Heart right ventricle (tissue), 16 donors: ENCODE data around the gene PLCL2. TPM values are rescaled to one million over a fixed set of nuclear protein-coding genes. Genes with fewer than 3 reads are reported as not detected.

ENCODE experiments used
- ATAC-seq, 8 donors: fragments of 200-7000 bp; cut with Tn5 transposase; one replicate each; pipeline ENCODE4 v1.9.1; 2020; ENCODE audit warnings: mild to moderate bottlenecking in 8 of 8, moderate library complexity in 8 of 8, moderate number of reproducible peaks in 1 of 8
- DNase-seq, 2 donors: peaks; one replicate each; pipeline ENCODE4 v3.0.0-alpha.2; 2020
- H3K27ac ChIP-seq, 10 donors: fragments of 200-600 bp; sonication (generic) in 2 of 10; one replicate each; pipeline versions ENCODE4 v1.5.0 to v1.8.0; 2020 to 2022; ENCODE audit warnings: mild to moderate bottlenecking in 3 of 10
- H3K27me3 ChIP-seq, 7 donors: fragments of 200-600 bp; one replicate each; pipeline ENCODE4 v1.8.0; 2021 to 2022; ENCODE audit warnings: mild to moderate bottlenecking in 2 of 7
- H3K36me3 ChIP-seq, 9 donors: fragments of 200-600 bp; sonication (generic) in 1 of 9; one replicate each; pipeline versions ENCODE4 v1.5.0 to v1.8.0; 2020 to 2022; ENCODE audit warnings: mild to moderate bottlenecking in 2 of 9
- H3K4me1 ChIP-seq, 9 donors: fragments of 200-600 bp; sonication (generic) in 1 of 9; one replicate each; pipeline versions ENCODE4 v1.5.0 to v1.8.0; 2020 to 2022; ENCODE audit warnings: mild to moderate bottlenecking in 4 of 9
- H3K4me3 ChIP-seq, 10 donors: fragments of 200-600 bp; sonication (generic) in 2 of 10; one replicate each; pipeline versions ENCODE4 v1.5.0 to v1.8.0; 2020 to 2022; ENCODE audit warnings: mild to moderate bottlenecking in 7 of 10, moderate library complexity in 2 of 10
- H3K9me3 ChIP-seq, 11 donors: fragments of 200-600 bp in 10 of 11; sonication (generic) in 2 of 11; one replicate each; pipeline versions ENCODE4 v1.5.0 to v1.8.0; 2013 to 2022; ENCODE audit warnings: mild to moderate bottlenecking in 2 of 11, control low read depth in 1 of 11, moderate library complexity in 1 of 11
- WGBS, 2 donors: extraction: QIAGEN DNeasy Blood & Tissue Kit; methylation state at CpG; one replicate each; pipeline ENCODE4 v1.1.7; 2013; ENCODE audit warnings: inconsistent platforms in 1 of 2; 5-methylcytosine and 5-hydroxymethylcytosine counted together
- intact Hi-C, 10 donors: fragments of 100-400 bp; cut with DNase I; formaldehyde crosslinking; loops; one replicate each; pipeline versions ENCODE4 v1.11.1 to v1.14.2; 2022
- polyA plus RNA-seq, 2 donors: library from polyadenylated mRNA; stranded (reverse); fragments of 200-250 nt; gene quantifications; one replicate each; pipeline ENCODE4 v1.2.3, GENCODE V29; 2013
- total RNA-seq, 10 donors: library from RNA; stranded (reverse); fragmentation: NEBNext Ultra II Directional in 3 of 10; extraction: Animal tissue kit (Norgen Biotek cat#: 25700) in 3 of 10; gene quantifications; one replicate each; pipeline versions ENCODE4 v1.2.1 to v1.2.4, GENCODE V29; 2021 to 2023
- TF ChIP-seq, protein P1 (sequence below), 9 donors: fragments of 200-600 bp; sonication (generic) in 2 of 9; IDR thresholded peaks; one replicate each; pipeline versions ENCODE4 v1.5.0 to v1.8.0; 2021 to 2022; ENCODE audit warnings: antibody characterized with exemption in 9 of 9, mild to moderate bottlenecking in 5 of 9, moderate library complexity in 1 of 9
- donor health status: Arrhythmogenic right ventricular cardiomyopathy.
- donor health status: ischemic (EF 13 %, LVEDD 7.1; RV severe dilation, severe dysfunction).
- donor health status: healthy with polysubstance abuse.
- donor health status: DM: no; HTN: yes; CAD: no.
- donor health status: DM: no; HTN: no; CAD: no.
- donor health status: ischemic (EF 25% LVEDD 6.9; RV normal size, moderate dysfunction).
- donor health status: ischemic (EF 25% LVEDD 5.7; RV mildly dilated, moderate dysfunction).
- donor health status: healthy.
- donor health status: DM: yes; HTN: yes; CAD: no.
- donor health status: Ischemic cardiomyopathy.
- donor health status: ischemic (EF 35%, LVEDD 5.7; RV mildly dilated, moderate dysfunction).
- donor health status: nonischemic (EF 11% LVEDD 7.7; RV severe dilation, severe dysfunction).
- donor health status: DM: yes; HTN: yes; CAD: no.
- donor health status: PGD.
- donor health status: ischemic (EF 29% LVEDD 5.4; RV normal size, mild dysfunction).
- donor health status: nonischemic (EF 23%, LVEDD 6.1; RV moderate dilation, normal function).

The PLCL2 gene
- total and polyA plus RNA-seq, 12 donors = 8.7 to 79.8 (median 53.0) TPM

DNA sequence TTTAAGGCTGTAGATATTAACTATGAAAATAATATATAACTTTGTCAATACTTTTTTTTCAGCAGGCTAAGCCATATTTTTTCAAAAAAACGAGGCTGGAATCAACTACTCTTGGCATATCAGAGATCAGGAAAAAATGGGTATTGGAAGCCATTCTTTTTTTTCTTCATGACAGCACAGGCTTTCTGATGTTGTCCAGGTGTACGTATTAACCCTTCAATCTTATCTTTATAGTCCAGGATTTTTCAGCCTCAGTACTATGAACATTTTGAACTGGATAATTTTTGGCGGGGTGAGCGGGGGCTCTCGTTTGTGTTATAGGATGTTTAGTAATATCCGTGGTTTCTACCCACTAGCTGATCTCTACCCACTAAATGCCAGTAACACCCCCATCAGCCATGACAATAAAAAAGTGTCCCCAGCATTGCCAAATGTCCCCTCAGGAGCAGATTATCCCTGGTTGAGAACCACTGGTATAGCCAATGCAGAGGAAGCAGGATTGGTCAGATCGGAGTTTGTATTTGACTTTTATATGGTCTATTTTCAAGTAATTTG, 52.0 kb downstream of the PLCL2 start:
- DNase-seq = no peak
- intact Hi-C loops = no loop called here
- 76% methylated on average over 7 of the region's 7 CpGs for WGBS, 2 donors
- Histone ChIP-seq H3K36me3 (peaks cover 0 to 5% (median 0%) of the 10 kb centered on the region in 9 donors), H3K9me3 (peaks cover 0 to 3% (median 0%) of the 10 kb centered on the region in 11 donors), H3K27me3 (no peaks in the 10 kb centered on the region), H3K4me1 (peaks cover 3 to 88% (median 64%) of the 10 kb centered on the region in 9 donors), H3K27ac (no peak overlapping the region), H3K4me3 (no peak overlapping the region)
- TF ChIP-seq, protein P1, sequence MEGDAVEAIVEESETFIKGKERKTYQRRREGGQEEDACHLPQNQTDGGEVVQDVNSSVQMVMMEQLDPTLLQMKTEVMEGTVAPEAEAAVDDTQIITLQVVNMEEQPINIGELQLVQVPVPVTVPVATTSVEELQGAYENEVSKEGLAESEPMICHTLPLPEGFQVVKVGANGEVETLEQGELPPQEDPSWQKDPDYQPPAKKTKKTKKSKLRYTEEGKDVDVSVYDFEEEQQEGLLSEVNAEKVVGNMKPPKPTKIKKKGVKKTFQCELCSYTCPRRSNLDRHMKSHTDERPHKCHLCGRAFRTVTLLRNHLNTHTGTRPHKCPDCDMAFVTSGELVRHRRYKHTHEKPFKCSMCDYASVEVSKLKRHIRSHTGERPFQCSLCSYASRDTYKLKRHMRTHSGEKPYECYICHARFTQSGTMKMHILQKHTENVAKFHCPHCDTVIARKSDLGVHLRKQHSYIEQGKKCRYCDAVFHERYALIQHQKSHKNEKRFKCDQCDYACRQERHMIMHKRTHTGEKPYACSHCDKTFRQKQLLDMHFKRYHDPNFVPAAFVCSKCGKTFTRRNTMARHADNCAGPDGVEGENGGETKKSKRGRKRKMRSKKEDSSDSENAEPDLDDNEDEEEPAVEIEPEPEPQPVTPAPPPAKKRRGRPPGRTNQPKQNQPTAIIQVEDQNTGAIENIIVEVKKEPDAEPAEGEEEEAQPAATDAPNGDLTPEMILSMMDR (IDR thresholded peaks at IDR 0.05) = no peak
- ATAC-seq = no peak

DNA sequence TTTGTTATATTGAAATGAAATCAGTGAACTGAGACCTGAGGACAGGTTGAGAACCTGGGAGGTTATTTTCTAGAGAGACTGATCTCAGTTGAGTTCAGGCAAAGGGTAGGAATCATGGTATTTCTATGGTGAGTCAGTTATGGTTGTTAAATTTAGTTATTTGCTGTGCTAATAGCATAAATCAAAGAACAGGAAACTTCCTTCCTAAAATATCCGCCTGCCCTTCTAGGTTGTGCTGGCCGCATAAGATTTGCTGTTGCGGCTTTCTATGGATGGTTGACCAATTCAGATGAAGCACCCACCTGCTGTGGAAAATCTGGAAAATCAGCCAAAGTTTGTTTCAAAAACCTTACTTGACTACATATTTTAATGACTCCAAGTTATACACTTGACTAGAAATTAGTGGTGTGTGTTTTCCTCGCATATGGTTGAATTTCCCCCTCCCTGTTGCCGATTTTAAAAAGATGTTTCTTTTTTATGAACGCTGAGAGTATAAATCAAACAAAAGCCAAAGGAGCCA, 52.6 kb downstream of the PLCL2 start:
- 84 to 85% methylated on average over 6 of the region's 6 CpGs for WGBS, 2 donors

DNA sequence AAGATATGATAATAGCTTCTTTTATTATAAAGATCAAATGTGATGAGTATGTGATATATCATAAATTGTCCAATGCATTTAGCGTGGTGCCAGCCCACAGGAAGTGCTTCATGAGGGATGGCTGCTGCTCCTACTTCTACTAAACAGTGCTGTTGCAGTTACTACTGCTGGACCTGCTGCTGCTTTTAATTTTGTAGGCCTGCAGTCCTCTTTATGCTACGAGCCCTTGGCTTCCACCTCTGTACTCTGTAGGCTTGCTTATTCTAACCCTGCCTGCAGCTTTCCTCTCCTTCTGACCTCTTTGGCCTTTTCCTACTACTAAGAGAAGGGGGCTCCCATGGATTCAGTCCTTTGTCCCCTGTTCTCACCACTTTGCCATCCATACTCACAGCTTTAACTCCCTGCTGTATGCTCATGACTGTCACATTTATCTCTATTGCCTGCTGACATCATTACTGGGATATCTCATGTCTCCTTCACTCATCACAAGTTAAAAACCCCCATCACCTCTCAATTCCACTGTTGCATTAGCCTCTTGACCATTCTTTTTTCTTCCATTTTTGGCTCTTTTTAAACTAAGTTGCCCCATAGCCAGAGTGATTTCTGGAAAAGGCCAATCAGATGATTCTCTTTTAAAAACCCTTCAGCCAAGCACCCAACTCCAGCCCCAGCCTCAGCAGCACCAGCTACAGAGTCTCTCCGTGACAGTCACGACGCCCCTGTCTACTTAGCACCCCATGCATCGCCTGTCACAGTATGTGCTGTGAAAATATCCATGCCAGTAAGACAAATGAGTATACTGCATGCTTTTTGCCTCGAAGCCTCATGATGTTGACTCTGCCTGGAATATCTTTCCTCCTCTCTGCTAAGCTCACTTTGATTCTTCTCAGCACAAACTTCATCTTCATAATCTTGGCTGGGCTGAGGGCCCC, 56.3 kb downstream of the PLCL2 start:
- 52 to 71% methylated on average over 7 of the region's 7 CpGs for WGBS, 2 donors
- Histone ChIP-seq H3K9me3 (no peaks in the 10 kb centered on the region), H3K4me3 (no peak overlapping the region), H3K36me3 (no peaks in the 10 kb centered on the region), H3K4me1 (peaks cover 9 to 80% (median 71%) of the 10 kb centered on the region in 9 donors), H3K27me3 (no peaks in the 10 kb centered on the region), H3K27ac (peak overlapping the region in 7 of 10 donors; percentile 21 to 52 (median 39))
- intact Hi-C loops = no loop called here
- ATAC-seq = peak in 7 of 8 donors; percentile 25 to 75 (median 59)
- DNase-seq = no peak
- TF ChIP-seq, protein P1 (IDR thresholded peaks at IDR 0.05) = no peak

More for the DNA sequence above, 52.6 kb downstream of the PLCL2 start:
- intact Hi-C loops = no loop called here
- ATAC-seq (no peak), DNase-seq (no peak)
- Histone ChIP-seq H3K4me3 (no peak overlapping the region), H3K9me3 (no peaks in the 10 kb centered on the region), H3K36me3 (no peaks in the 10 kb centered on the region), H3K27ac (no peak overlapping the region), H3K4me1 (peaks cover 9 to 94% (median 71%) of the 10 kb centered on the region in 9 donors), H3K27me3 (no peaks in the 10 kb centered on the region)
- TF ChIP-seq, protein P1 (IDR thresholded peaks at IDR 0.05) = no peak

DNA sequence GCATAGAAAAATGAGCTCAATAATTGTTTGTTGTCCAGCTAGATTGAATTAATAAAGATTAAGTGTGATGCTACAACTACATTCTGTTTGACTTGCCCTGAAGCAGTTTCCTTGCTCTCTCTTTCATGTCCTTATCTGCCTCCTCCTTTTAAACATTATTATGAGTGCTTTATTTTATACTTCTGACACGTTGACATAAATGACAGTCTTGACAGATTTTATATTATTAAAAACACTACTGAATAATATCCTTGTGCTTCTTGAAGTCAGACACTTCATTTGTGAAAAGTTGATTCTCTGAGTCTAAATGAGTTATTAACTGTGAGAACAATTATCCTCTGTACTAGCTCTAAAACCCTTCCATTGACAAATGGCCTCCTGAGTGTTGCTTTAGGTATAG, 58.2 kb downstream of the PLCL2 start:
- no peak for ATAC-seq
- intact Hi-C loops = no loop called here
- no peak for DNase-seq
- Histone ChIP-seq H3K4me3 (no peak overlapping the region), H3K27ac (peak overlapping the region in 1 of 10 donors; percentile 52), H3K4me1 (peaks cover 9 to 66% (median 52%) of the 10 kb centered on the region in 9 donors), H3K27me3 (no peaks in the 10 kb centered on the region), H3K36me3 (no peaks in the 10 kb centered on the region), H3K9me3 (no peaks in the 10 kb centered on the region)
- TF ChIP-seq, protein P1 (IDR thresholded peaks at IDR 0.05) = no peak
- 33 to 34% methylated on average over 1 of the region's 1 CpG for WGBS, 2 donors
